ENCODE results near the gene PHACTR3.

The PHACTR3 gene

GRCh38 chr20:59788196-59788735 lies 183.9 kb downstream of the PHACTR3 start:
- Histone ChIP-seq H3K79me2 (ENCODE audit: control insufficient read depth, insufficient read depth, low read length, poor library complexity) (no peaks in the 10 kb centered on the region), H4K8ac (ENCODE audit: low read depth, low read length) (no peak overlapping the region), H2BK12ac (ENCODE audit: low read length) (no peak overlapping the region), H2BK5ac (ENCODE audit: low read depth, low read length, poor library complexity) (no peak overlapping the region), H3K9me3 (ENCODE audit: insufficient read depth, low read depth, low read length) (peaks cover 1% of the 10 kb centered on the region), H3K4me1 (ENCODE audit: control insufficient read depth in 1 of 2, insufficient read depth in 2 of 2, low read length in 2 of 2) (no peaks in the 10 kb centered on the region), H2BK120ac (ENCODE audit: insufficient read depth, low read length, poor library complexity) (no peak overlapping the region), H4K12ac (ENCODE audit: low read depth, low read length) (no peak overlapping the region), H3K14ac (ENCODE audit: low read length) (no peak overlapping the region), H4K91ac (ENCODE audit: low read depth, low read length) (no peak overlapping the region), H2AFZ (ENCODE audit: insufficient read depth, low read length, poor library complexity) (no peak overlapping the region), H3K4me2 (ENCODE audit: low read length) (no peak overlapping the region), H3K27me3 (ENCODE audit: insufficient read depth, low read length) (no peaks in the 10 kb centered on the region), H3K18ac (ENCODE audit: low read length) (no peak overlapping the region), H3K4me3 (ENCODE audit: low read depth, low read length) (no peak overlapping the region), H3K36me3 (ENCODE audit: control insufficient read depth in 1 of 2, insufficient read depth in 2 of 2, low read length in 2 of 2) (no peaks in the 10 kb centered on the region), H3K9ac (ENCODE audit: low read length) (no peak overlapping the region), H3K27ac (ENCODE audit: low read depth, low read length) (no peak overlapping the region), H2AK5ac (ENCODE audit: low read length) (no peak overlapping the region), H3K79me1 (ENCODE audit: low read length) (no peaks in the 10 kb centered on the region), H3K4ac (ENCODE audit: low read depth, low read length) (no peak overlapping the region), H3K23ac (ENCODE audit: low read length) (no peak overlapping the region)
- WGBS (ENCODE audit: extremely low coverage, insufficient coverage, insufficient read length) = no CpG with 5 or more reads among the region's 8 CpGs
- DNase-seq = no peak

GRCh38 chr20:59788811-59789397 lies 184.6 kb downstream of the PHACTR3 start:
- H3K4me1 ChIP-seq (ENCODE audit: control insufficient read depth in 1 of 2, insufficient read depth in 2 of 2, low read length in 2 of 2) = no peaks in the 10 kb centered on the region
- no peaks in the 10 kb centered on the region for H3K36me3 ChIP-seq (ENCODE audit: control insufficient read depth in 1 of 2, insufficient read depth in 2 of 2, low read length in 2 of 2)
- no peak overlapping the region for H2AFZ ChIP-seq (ENCODE audit: insufficient read depth, low read length, poor library complexity)
- H3K79me1 ChIP-seq (ENCODE audit: low read length) = no peaks in the 10 kb centered on the region
- H3K18ac ChIP-seq (ENCODE audit: low read length) = no peak overlapping the region
- H3K23ac ChIP-seq (ENCODE audit: low read length) = no peak overlapping the region
- no peak overlapping the region for H3K9ac ChIP-seq (ENCODE audit: low read length)
- H3K9me3 ChIP-seq (ENCODE audit: insufficient read depth, low read depth, low read length) = peaks cover 1% of the 10 kb centered on the region
- no peak overlapping the region for H4K12ac ChIP-seq (ENCODE audit: low read depth, low read length)
- no peak overlapping the region for H2BK120ac ChIP-seq (ENCODE audit: insufficient read depth, low read length, poor library complexity)
- WGBS (ENCODE audit: extremely low coverage, insufficient coverage, insufficient read length) = no CpG with 5 or more reads among the region's 7 CpGs
- H3K79me2 ChIP-seq (ENCODE audit: control insufficient read depth, insufficient read depth, low read length, poor library complexity) = no peaks in the 10 kb centered on the region
- H3K14ac ChIP-seq (ENCODE audit: low read length) = no peak overlapping the region
- no peak overlapping the region for H3K4me3 ChIP-seq (ENCODE audit: low read depth, low read length)
- H2BK5ac ChIP-seq (ENCODE audit: low read depth, low read length, poor library complexity) = no peak overlapping the region
- no peak overlapping the region for H2BK12ac ChIP-seq (ENCODE audit: low read length)
- DNase-seq = no peak
- no peak overlapping the region for H4K91ac ChIP-seq (ENCODE audit: low read depth, low read length)
- H3K27me3 ChIP-seq (ENCODE audit: insufficient read depth, low read length) = no peaks in the 10 kb centered on the region
- H3K4ac ChIP-seq (ENCODE audit: low read depth, low read length) = no peak overlapping the region
- no peak overlapping the region for H3K27ac ChIP-seq (ENCODE audit: low read depth, low read length)
- no peak overlapping the region for H3K4me2 ChIP-seq (ENCODE audit: low read length)
- no peak overlapping the region for H4K8ac ChIP-seq (ENCODE audit: low read depth, low read length)
- no peak overlapping the region for H2AK5ac ChIP-seq (ENCODE audit: low read length)

GRCh38 chr20:59789686-59790085 lies 185.3 kb downstream of the PHACTR3 start:
- H3K27ac ChIP-seq (ENCODE audit: low read depth, low read length) = no peak overlapping the region
- no peaks in the 10 kb centered on the region for H3K4me1 ChIP-seq (ENCODE audit: control insufficient read depth in 1 of 2, insufficient read depth in 2 of 2, low read length in 2 of 2)
- H2BK120ac ChIP-seq (ENCODE audit: insufficient read depth, low read length, poor library complexity) = no peak overlapping the region
- WGBS (ENCODE audit: extremely low coverage, insufficient coverage, insufficient read length) = no CpG with 5 or more reads among the region's 2 CpGs
- no peak overlapping the region for H3K23ac ChIP-seq (ENCODE audit: low read length)
- no peak overlapping the region for H2BK5ac ChIP-seq (ENCODE audit: low read depth, low read length, poor library complexity)
- H4K12ac ChIP-seq (ENCODE audit: low read depth, low read length) = no peak overlapping the region
- H2BK12ac ChIP-seq (ENCODE audit: low read length) = no peak overlapping the region
- no peak overlapping the region for H3K18ac ChIP-seq (ENCODE audit: low read length)
- no peak overlapping the region for H2AK5ac ChIP-seq (ENCODE audit: low read length)
- no peak overlapping the region for H4K91ac ChIP-seq (ENCODE audit: low read depth, low read length)
- no peak overlapping the region for H4K8ac ChIP-seq (ENCODE audit: low read depth, low read length)
- H3K79me2 ChIP-seq (ENCODE audit: control insufficient read depth, insufficient read depth, low read length, poor library complexity) = no peaks in the 10 kb centered on the region
- peaks cover 1% of the 10 kb centered on the region for H3K9me3 ChIP-seq (ENCODE audit: insufficient read depth, low read depth, low read length)
- H3K4me2 ChIP-seq (ENCODE audit: low read length) = no peak overlapping the region
- H3K79me1 ChIP-seq (ENCODE audit: low read length) = no peaks in the 10 kb centered on the region
- H3K4ac ChIP-seq (ENCODE audit: low read depth, low read length) = no peak overlapping the region
- H3K27me3 ChIP-seq (ENCODE audit: insufficient read depth, low read length) = no peaks in the 10 kb centered on the region
- no peak overlapping the region for H3K14ac ChIP-seq (ENCODE audit: low read length)
- H3K36me3 ChIP-seq (ENCODE audit: control insufficient read depth in 1 of 2, insufficient read depth in 2 of 2, low read length in 2 of 2) = no peaks in the 10 kb centered on the region
- no peak for DNase-seq
- H3K9ac ChIP-seq (ENCODE audit: low read length) = no peak overlapping the region
- no peak overlapping the region for H3K4me3 ChIP-seq (ENCODE audit: low read depth, low read length)
- H2AFZ ChIP-seq (ENCODE audit: insufficient read depth, low read length, poor library complexity) = no peak overlapping the region

GRCh38 chr20:59790346-59790745 lies 186.0 kb downstream of the PHACTR3 start:
- WGBS (ENCODE audit: extremely low coverage, insufficient coverage, insufficient read length) = no CpG with 5 or more reads among the region's 1 CpG
- DNase-seq = no peak

More at GRCh38 chr20:59790346-59790745, 186.0 kb downstream of the PHACTR3 start:
- Histone ChIP-seq H2BK12ac (ENCODE audit: low read length) (no peak overlapping the region), H3K9me3 (ENCODE audit: insufficient read depth, low read depth, low read length) (peaks cover 1% of the 10 kb centered on the region), H3K79me1 (ENCODE audit: low read length) (no peaks in the 10 kb centered on the region), H3K79me2 (ENCODE audit: control insufficient read depth, insufficient read depth, low read length, poor library complexity) (no peaks in the 10 kb centered on the region), H3K4me3 (ENCODE audit: low read depth, low read length) (no peak overlapping the region), H4K91ac (ENCODE audit: low read depth, low read length) (no peak overlapping the region), H3K36me3 (ENCODE audit: control insufficient read depth in 1 of 2, insufficient read depth in 2 of 2, low read length in 2 of 2) (no peaks in the 10 kb centered on the region), H3K4me1 (ENCODE audit: control insufficient read depth in 1 of 2, insufficient read depth in 2 of 2, low read length in 2 of 2) (no peaks in the 10 kb centered on the region), H3K18ac (ENCODE audit: low read length) (no peak overlapping the region), H2BK5ac (ENCODE audit: low read depth, low read length, poor library complexity) (no peak overlapping the region), H3K27me3 (ENCODE audit: insufficient read depth, low read length) (no peaks in the 10 kb centered on the region), H4K12ac (ENCODE audit: low read depth, low read length) (no peak overlapping the region), H3K23ac (ENCODE audit: low read length) (no peak overlapping the region), H2AFZ (ENCODE audit: insufficient read depth, low read length, poor library complexity) (no peak overlapping the region), H2BK120ac (ENCODE audit: insufficient read depth, low read length, poor library complexity) (no peak overlapping the region), H3K4ac (ENCODE audit: low read depth, low read length) (no peak overlapping the region), H2AK5ac (ENCODE audit: low read length) (no peak overlapping the region), H3K4me2 (ENCODE audit: low read length) (no peak overlapping the region), H3K9ac (ENCODE audit: low read length) (no peak overlapping the region), H3K27ac (ENCODE audit: low read depth, low read length) (no peak overlapping the region), H3K14ac (ENCODE audit: low read length) (no peak overlapping the region), H4K8ac (ENCODE audit: low read depth, low read length) (no peak overlapping the region)
